ENCODE data around the gene MDH2. TPM values are rescaled to one million over a fixed set of nuclear protein-coding genes. Genes with fewer than 3 reads are reported as not detected.
"Not testable (repeated sequence)": the region's sequence is repeated elsewhere in the genome, so short reads cannot be mapped to it uniquely, and the experiment has no call there.

MDH2 gene
- total and polyA plus RNA-seq, 5 donors from 2014 or later: 70.6 to 237 (median 162) TPM

DNA sequence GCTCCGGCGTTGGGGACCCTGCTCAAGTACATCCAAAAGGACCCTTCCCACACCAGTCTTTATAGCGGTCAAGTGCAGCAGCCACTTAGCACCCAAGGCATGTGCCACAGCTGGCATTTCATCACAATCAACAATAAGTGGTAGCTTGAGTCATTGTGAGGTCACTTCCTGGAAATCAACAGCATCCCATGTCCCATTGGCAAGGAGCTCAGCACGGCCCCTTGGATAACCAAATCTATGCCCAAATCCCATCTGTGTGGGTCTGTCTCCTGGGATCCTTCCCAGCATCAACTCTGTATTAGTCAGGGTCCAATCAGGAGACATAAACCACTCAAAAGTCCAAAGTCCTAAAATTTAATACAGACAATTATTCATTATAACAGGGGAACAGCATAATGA, 27.1 kb downstream of the MDH2 start:
- Mint-ChIP-seq H3K9me3 (peaks cover 0 to 5% (median 0%) of the 10 kb centered on the region in 7 donors), H3K27ac (no peak overlapping the region), H3K4me3 (no peak overlapping the region), H3K4me1 (peaks cover 0 to 6% (median 5%) of the 10 kb centered on the region in 4 donors), H3K27me3 (peaks cover 5% of the 10 kb centered on the region), H3K36me3 (no peaks in the 10 kb centered on the region)
- no peak for DNase-seq
- Histone ChIP-seq H3K4me3 (ENCODE audit: low read depth, low read length) (no peak overlapping the region), H3K4me1 (ENCODE audit: control insufficient read depth, insufficient read depth, low read length, poor library complexity, severe bottlenecking) (no peaks in the 10 kb centered on the region), H3K9me3 (ENCODE audit: control insufficient read depth in 2 of 2, low read length in 2 of 2) (no peaks in the 10 kb centered on the region), H3K36me3 (ENCODE audit: control insufficient read depth, insufficient read depth, low read length) (no peaks in the 10 kb centered on the region), H3K27me3 (ENCODE audit: control insufficient read depth, insufficient read depth, low read length) (no peaks in the 10 kb centered on the region), H3K27ac (ENCODE audit: insufficient read depth, low read length, poor library complexity, severe bottlenecking) (no peak overlapping the region)
- ATAC-seq (ENCODE audit: low read depth in 2 of 2): no peak

DNA sequence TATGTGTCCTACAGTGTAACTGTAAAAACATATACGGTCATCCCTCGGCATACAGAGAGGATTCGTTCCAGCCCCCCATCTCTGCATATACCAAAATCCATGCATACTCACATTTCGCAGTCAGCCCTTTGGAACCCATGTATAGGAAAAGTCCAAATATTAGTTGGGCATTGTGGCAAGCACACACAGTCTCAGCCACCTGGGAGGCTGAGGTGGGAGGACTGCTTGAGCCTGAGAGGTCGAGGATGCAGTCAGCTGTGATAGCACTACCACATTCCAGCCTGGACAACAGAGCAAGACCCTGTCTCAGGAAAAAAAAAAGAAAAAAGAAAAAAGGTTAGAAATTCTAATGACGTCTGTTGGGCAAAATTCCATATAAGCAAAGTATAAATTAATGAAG, 29.1 kb downstream of the MDH2 start:
- Histone ChIP-seq H3K27ac (ENCODE audit: insufficient read depth, low read length, poor library complexity, severe bottlenecking) (no peak overlapping the region), H3K9me3 (ENCODE audit: control insufficient read depth in 2 of 2, low read length in 2 of 2) (no peaks in the 10 kb centered on the region), H3K36me3 (ENCODE audit: control insufficient read depth, insufficient read depth, low read length) (no peaks in the 10 kb centered on the region), H3K27me3 (ENCODE audit: control insufficient read depth, insufficient read depth, low read length) (no peaks in the 10 kb centered on the region), H3K4me1 (ENCODE audit: control insufficient read depth, insufficient read depth, low read length, poor library complexity, severe bottlenecking) (no peaks in the 10 kb centered on the region), H3K4me3 (ENCODE audit: low read depth, low read length) (no peak overlapping the region)
- peaks cover 0 to 6% (median 5%) of the 10 kb centered on the region in 4 donors for H3K4me1 Mint-ChIP-seq
- peaks cover 0 to 5% (median 0%) of the 10 kb centered on the region in 7 donors for H3K9me3 Mint-ChIP-seq
- DNase-seq (no peak), ATAC-seq (ENCODE audit: low read depth in 2 of 2) (no peak)
- H3K27ac Mint-ChIP-seq: no peak overlapping the region
- no peaks in the 10 kb centered on the region for H3K36me3 Mint-ChIP-seq
- no peak overlapping the region for H3K4me3 Mint-ChIP-seq
- H3K27me3 Mint-ChIP-seq: peaks cover 11% of the 10 kb centered on the region

DNA sequence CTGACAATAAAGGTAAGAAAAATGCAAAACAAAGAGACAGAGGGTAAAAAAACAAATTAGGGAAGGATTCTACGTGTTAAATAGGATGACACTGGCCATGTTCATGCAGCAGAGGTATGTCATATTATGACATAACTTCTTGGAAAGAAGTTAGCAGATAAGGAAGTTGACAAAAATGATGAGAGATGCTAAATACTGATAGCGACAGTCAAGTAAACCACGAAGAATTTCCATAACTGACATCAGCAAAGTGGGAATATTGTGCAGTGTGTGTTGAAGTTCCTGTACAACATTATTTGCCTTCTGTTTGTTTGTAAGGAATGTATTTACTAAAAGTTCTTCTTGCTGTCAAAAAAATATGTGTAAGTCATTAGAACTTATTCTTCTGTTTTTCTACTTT, 29.5 kb downstream of the MDH2 start:
- Histone ChIP-seq H3K4me3 (ENCODE audit: low read depth, low read length) (no peak overlapping the region), H3K9me3 (ENCODE audit: control insufficient read depth in 2 of 2, low read length in 2 of 2) (no peaks in the 10 kb centered on the region), H3K36me3 (ENCODE audit: control insufficient read depth, insufficient read depth, low read length) (no peaks in the 10 kb centered on the region), H3K4me1 (ENCODE audit: control insufficient read depth, insufficient read depth, low read length, poor library complexity, severe bottlenecking) (no peaks in the 10 kb centered on the region), H3K27me3 (ENCODE audit: control insufficient read depth, insufficient read depth, low read length) (no peaks in the 10 kb centered on the region), H3K27ac (ENCODE audit: insufficient read depth, low read length, poor library complexity, severe bottlenecking) (no peak overlapping the region)
- Mint-ChIP-seq H3K4me3 (no peak overlapping the region), H3K27ac (no peak overlapping the region), H3K9me3 (peaks cover 0 to 5% (median 0%) of the 10 kb centered on the region in 7 donors), H3K4me1 (peaks cover 0 to 6% (median 5%) of the 10 kb centered on the region in 4 donors), H3K36me3 (no peaks in the 10 kb centered on the region), H3K27me3 (peaks cover 11% of the 10 kb centered on the region)
- DNase-seq (no peak), ATAC-seq (ENCODE audit: low read depth in 2 of 2) (no peak)

DNA sequence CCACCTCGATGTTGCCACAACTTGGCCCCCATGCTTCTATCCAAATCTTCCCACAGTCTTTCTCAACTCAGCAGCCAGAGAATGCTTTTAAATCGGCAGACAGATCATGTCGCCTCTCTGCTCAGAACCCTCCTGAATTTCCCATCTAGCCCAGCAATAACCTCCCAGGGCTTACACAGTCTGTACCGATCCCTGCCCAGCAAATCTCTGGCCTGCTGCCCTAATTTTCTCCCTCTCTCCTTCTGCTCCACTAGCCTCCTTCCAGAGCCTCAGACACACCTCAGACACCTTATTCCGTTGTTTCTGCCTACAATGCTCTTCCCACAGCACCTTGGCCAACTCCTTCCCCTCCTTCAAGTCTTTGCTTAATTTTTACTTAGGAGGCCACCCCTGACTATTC, 32.3 kb downstream of the MDH2 start:
- Histone ChIP-seq H3K27me3 (ENCODE audit: control insufficient read depth, insufficient read depth, low read length) (peaks cover 2% of the 10 kb centered on the region), H3K9me3 (ENCODE audit: control insufficient read depth in 2 of 2, low read length in 2 of 2) (no peaks in the 10 kb centered on the region), H3K36me3 (ENCODE audit: control insufficient read depth, insufficient read depth, low read length) (no peaks in the 10 kb centered on the region), H3K4me3 (ENCODE audit: low read depth, low read length) (no peak overlapping the region), H3K27ac (ENCODE audit: insufficient read depth, low read length, poor library complexity, severe bottlenecking) (no peak overlapping the region), H3K4me1 (ENCODE audit: control insufficient read depth, insufficient read depth, low read length, poor library complexity, severe bottlenecking) (no peaks in the 10 kb centered on the region)
- ATAC-seq (ENCODE audit: low read depth in 2 of 2) (no peak), DNase-seq (no peak)
- Mint-ChIP-seq H3K4me3 (no peak overlapping the region), H3K9me3 (peaks cover 0 to 2% (median 0%) of the 10 kb centered on the region in 7 donors), H3K36me3 (no peaks in the 10 kb centered on the region), H3K27ac (no peak overlapping the region), H3K4me1 (peaks cover 0 to 6% (median 5%) of the 10 kb centered on the region in 4 donors), H3K27me3 (peaks cover 17% of the 10 kb centered on the region)

DNA sequence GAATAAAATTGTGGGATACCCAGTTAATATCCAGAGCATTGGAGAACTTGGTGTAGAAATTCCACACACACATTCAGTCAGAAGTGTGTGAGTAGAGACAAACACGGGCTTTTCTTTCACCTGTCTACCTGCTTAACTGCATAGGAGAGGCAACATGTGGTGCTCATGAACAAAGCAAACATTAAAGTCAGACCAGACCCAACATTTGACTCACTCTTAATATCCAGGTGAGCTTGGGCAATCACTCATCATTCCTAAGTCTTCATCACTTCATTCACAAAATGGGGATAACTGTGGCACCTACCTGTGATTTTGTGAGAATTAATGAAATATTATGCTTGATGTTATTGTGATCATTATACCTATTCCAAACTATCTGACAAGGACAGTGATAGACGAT, 36.2 kb downstream of the MDH2 start:
- not testable (repeated sequence) for DNase-seq; ATAC-seq (ENCODE audit: low read depth in 2 of 2); H3K4me1 ChIP-seq (ENCODE audit: control insufficient read depth, insufficient read depth, low read length, poor library complexity, severe bottlenecking); H3K36me3 ChIP-seq (ENCODE audit: control insufficient read depth, insufficient read depth, low read length); H3K27ac ChIP-seq (ENCODE audit: insufficient read depth, low read length, poor library complexity, severe bottlenecking); H3K36me3 Mint-ChIP-seq; H3K4me3 Mint-ChIP-seq; H3K27ac Mint-ChIP-seq; H3K27me3 ChIP-seq (ENCODE audit: control insufficient read depth, insufficient read depth, low read length); H3K4me1 Mint-ChIP-seq; H3K4me3 ChIP-seq (ENCODE audit: low read depth, low read length); H3K9me3 Mint-ChIP-seq; H3K9me3 ChIP-seq (ENCODE audit: control insufficient read depth in 2 of 2, low read length in 2 of 2)
- peaks cover 12% of the 10 kb centered on the region for H3K27me3 Mint-ChIP-seq

DNA sequence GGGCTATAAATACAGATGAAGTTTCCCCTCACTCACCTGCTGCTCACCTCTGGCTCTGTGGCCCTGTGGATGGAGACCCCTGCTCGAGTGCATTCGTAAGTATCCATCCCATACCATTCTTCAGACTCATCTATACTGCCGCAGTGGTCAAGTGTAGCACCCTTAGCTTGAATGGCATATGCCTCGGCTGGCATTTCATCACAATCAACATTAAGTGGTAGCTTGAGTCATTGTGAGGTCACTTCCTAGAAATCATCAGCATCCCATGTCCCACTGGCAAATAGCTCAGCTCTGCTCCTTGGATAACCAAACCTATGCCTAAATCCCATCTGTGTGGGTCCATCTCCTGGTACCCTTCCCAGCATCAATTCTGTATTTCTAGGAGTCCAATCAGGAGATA, 38.2 kb downstream of the MDH2 start:
- Mint-ChIP-seq H3K4me1 (no peaks in the 10 kb centered on the region), H3K27me3 (peaks cover 16% of the 10 kb centered on the region), H3K9me3 (peaks cover 0 to 1% (median 0%) of the 10 kb centered on the region in 7 donors), H3K27ac (no peak overlapping the region), H3K36me3 (no peaks in the 10 kb centered on the region), H3K4me3 (no peak overlapping the region)
- Histone ChIP-seq H3K4me1 (ENCODE audit: control insufficient read depth, insufficient read depth, low read length, poor library complexity, severe bottlenecking) (no peaks in the 10 kb centered on the region), H3K27ac (ENCODE audit: insufficient read depth, low read length, poor library complexity, severe bottlenecking) (no peak overlapping the region), H3K27me3 (ENCODE audit: control insufficient read depth, insufficient read depth, low read length) (peaks cover 2% of the 10 kb centered on the region), H3K4me3 (ENCODE audit: low read depth, low read length) (no peak overlapping the region), H3K36me3 (ENCODE audit: control insufficient read depth, insufficient read depth, low read length) (no peaks in the 10 kb centered on the region), H3K9me3 (ENCODE audit: control insufficient read depth in 2 of 2, low read length in 2 of 2) (no peaks in the 10 kb centered on the region)
- no peak for ATAC-seq (ENCODE audit: low read depth in 2 of 2)
- DNase-seq: no peak

DNA sequence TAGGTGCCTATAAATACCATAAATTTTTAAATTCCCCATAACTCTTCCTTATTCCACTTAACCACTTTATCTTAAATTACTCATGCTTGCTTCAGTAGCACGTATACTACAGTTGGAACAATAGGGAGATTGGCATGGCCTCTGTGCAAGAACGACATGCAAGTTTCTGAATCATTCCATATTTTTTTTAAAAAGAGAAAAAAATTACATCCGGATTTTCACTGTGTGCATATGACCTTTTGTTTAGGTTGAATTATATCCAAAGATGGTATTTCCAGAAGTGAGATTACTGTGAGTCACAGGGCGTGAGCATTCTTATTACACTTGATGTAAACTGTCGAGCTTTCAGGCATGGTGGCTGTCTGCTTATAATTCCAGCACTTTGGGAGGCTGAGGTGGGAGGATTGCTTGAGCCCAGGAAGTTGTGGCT, 39.5 kb downstream of the MDH2 start:
- not testable (repeated sequence) for H3K4me1 Mint-ChIP-seq; DNase-seq; H3K27ac ChIP-seq (ENCODE audit: insufficient read depth, low read length, poor library complexity, severe bottlenecking); H3K4me3 Mint-ChIP-seq; ATAC-seq (ENCODE audit: low read depth in 2 of 2); H3K36me3 ChIP-seq (ENCODE audit: control insufficient read depth, insufficient read depth, low read length); H3K27ac Mint-ChIP-seq; H3K36me3 Mint-ChIP-seq; H3K9me3 Mint-ChIP-seq; H3K4me3 ChIP-seq (ENCODE audit: low read depth, low read length); H3K27me3 ChIP-seq (ENCODE audit: control insufficient read depth, insufficient read depth, low read length); H3K4me1 ChIP-seq (ENCODE audit: control insufficient read depth, insufficient read depth, low read length, poor library complexity, severe bottlenecking); H3K9me3 ChIP-seq (ENCODE audit: control insufficient read depth in 2 of 2, low read length in 2 of 2)
- H3K27me3 Mint-ChIP-seq: peaks cover 22% of the 10 kb centered on the region

DNA sequence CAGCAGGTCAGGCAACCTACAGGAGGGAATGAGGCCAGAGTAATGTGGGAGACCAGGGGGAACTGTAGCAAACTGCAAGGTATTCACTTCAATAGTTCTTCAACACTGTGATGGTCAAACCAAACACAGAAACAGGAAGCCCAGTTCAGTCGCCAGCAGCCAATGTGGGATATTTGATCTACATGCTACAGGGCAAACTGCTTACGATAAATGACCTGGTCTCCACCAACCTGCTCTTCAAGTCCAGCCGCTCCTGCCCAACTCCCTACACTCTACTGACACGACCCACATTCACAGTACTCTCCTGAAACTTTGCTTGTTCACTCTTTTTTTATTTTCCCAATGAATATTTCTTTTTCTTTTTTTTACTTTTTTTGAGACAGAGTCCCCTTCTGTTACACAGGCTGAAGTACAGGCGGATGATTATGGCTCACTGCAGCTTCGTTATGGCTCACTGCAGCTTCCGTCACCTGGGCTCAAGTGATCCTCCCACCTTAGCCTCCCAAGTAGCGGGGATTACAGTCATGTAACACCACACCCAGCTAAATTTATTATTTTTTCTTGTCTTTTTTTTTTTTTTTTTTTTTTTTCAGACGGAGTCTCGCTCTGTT, 42.1 kb downstream of the MDH2 start:
- H3K27ac ChIP-seq (ENCODE audit: insufficient read depth, low read length, poor library complexity, severe bottlenecking): no peak overlapping the region
- Mint-ChIP-seq H3K9me3 (peaks cover 0 to 1% (median 0%) of the 10 kb centered on the region in 7 donors), H3K36me3 (no peaks in the 10 kb centered on the region), H3K4me1 (no peaks in the 10 kb centered on the region), H3K27ac (no peak overlapping the region), H3K4me3 (no peak overlapping the region), H3K27me3 (peaks cover 16% of the 10 kb centered on the region)
- no peaks in the 10 kb centered on the region for H3K9me3 ChIP-seq (ENCODE audit: control insufficient read depth in 2 of 2, low read length in 2 of 2)
- no peaks in the 10 kb centered on the region for H3K27me3 ChIP-seq (ENCODE audit: control insufficient read depth, insufficient read depth, low read length)
- ATAC-seq (ENCODE audit: low read depth in 2 of 2) (no peak), DNase-seq (no peak)
- H3K36me3 ChIP-seq (ENCODE audit: control insufficient read depth, insufficient read depth, low read length): no peaks in the 10 kb centered on the region
- no peaks in the 10 kb centered on the region for H3K4me1 ChIP-seq (ENCODE audit: control insufficient read depth, insufficient read depth, low read length, poor library complexity, severe bottlenecking)
- H3K4me3 ChIP-seq (ENCODE audit: low read depth, low read length): no peak overlapping the region
